ENCODE results near the gene DBNDD1. TPM values are rescaled to one million over a fixed set of nuclear protein-coding genes. Genes with fewer than 3 reads are reported as not detected.

Gene DBNDD1
- total and polyA plus RNA-seq, 2 experiments from 2014 or later, result 63.3 to 90.8 TPM

- no peak for TF ChIP-seq CREB1 (CRISPR knock-in tag; IDR thresholded peaks at IDR 0.05; ENCODE audit: low read depth)
Measured at GRCh38 chr16:90018652-90019542, at the start of gene DBNDD1 (continued).

- Mint-ChIP-seq H3K4me3 (no peak overlapping the region), H3K27ac (no peak overlapping the region), H3K4me1 (peaks cover 3% of the 10 kb centered on the region; the same call in 1 of the 3 replicates), H3K27me3 (ENCODE audit: insufficient read depth, low read depth, poor library complexity) (peaks cover 5% of the 10 kb centered on the region), H3K9me3 (peaks cover 11% of the 10 kb centered on the region; the same call in 1 of the 3 replicates), H3K36me3 (ENCODE audit: low read depth) (no peaks in the 10 kb centered on the region)
- no peaks in the 10 kb centered on the region for H3K36me3 ChIP-seq (ENCODE audit: insufficient read depth)
- no peak for ATAC-seq
- H3K4me3 ChIP-seq, result no peak overlapping the region
- no peak overlapping the region for H2AFZ ChIP-seq
- no peak for TF ChIP-seq CREB1 (CRISPR knock-in tag; IDR thresholded peaks at IDR 0.05; ENCODE audit: low read depth)
- TF ChIP-seq REST (IDR thresholded peaks at IDR 0.05; ENCODE audit: unreplicated experiment), result no peak
- no peak for TF ChIP-seq EZH2phosphoT487 (IDR thresholded peaks at IDR 0.05; ENCODE audit: unreplicated experiment)
- no peak for TF ChIP-seq EZH2 (IDR thresholded peaks at IDR 0.05; ENCODE audit: low read depth, unreplicated experiment)
- no peak for TF ChIP-seq ZNF114 (CRISPR knock-in tag; IDR thresholded peaks at IDR 0.05)
- TF ChIP-seq ZNF462 (CRISPR knock-in tag; IDR thresholded peaks at IDR 0.05), result no peak
- TF ChIP-seq POLR2AphosphoS5 (IDR thresholded peaks at IDR 0.05; ENCODE audit: low read depth), result no peak
- TF ChIP-seq NANOG (IDR thresholded peaks at IDR 0.05; ENCODE audit: borderline replicate concordance), result no peak
- TF ChIP-seq JUNB (IDR thresholded peaks at IDR 0.05; ENCODE audit: unreplicated experiment), result no peak
- no peaks in the 10 kb centered on the region for H3K4me1 ChIP-seq (ENCODE audit: insufficient read depth)
- no peak for DNase-seq (ENCODE audit: low spot score)
- no peaks in the 10 kb centered on the region for H3F3A ChIP-seq (replicated peaks; ENCODE audit: low read depth)
- no peaks in the 10 kb centered on the region for H3K79me2 ChIP-seq (replicated peaks; ENCODE audit: insufficient read depth)
- no peaks in the 10 kb centered on the region for H4K20me1 ChIP-seq (replicated peaks; ENCODE audit: insufficient read depth)
- H3K27me3 ChIP-seq (ENCODE audit: insufficient read depth), result no peaks in the 10 kb centered on the region
- no peak overlapping the region for H3K27ac ChIP-seq (ENCODE audit: low read depth)
- H3K4me2 ChIP-seq, result no peak overlapping the region
- H3K9me2 ChIP-seq (ENCODE audit: insufficient read depth), result peaks cover 7% of the 10 kb centered on the region; the same call in 1 of the 2 replicates
Measured at GRCh38 chr16:90061437-90061836, 42.2 kb upstream of the DBNDD1 start.
